ENCODE data around the gene CROCC. TPM values are rescaled to one million over a fixed set of nuclear protein-coding genes. Genes with fewer than 3 reads are reported as not detected.

The CROCC gene
- total RNA-seq, 1 donor from 2014 or later: 10.6 TPM

DNA sequence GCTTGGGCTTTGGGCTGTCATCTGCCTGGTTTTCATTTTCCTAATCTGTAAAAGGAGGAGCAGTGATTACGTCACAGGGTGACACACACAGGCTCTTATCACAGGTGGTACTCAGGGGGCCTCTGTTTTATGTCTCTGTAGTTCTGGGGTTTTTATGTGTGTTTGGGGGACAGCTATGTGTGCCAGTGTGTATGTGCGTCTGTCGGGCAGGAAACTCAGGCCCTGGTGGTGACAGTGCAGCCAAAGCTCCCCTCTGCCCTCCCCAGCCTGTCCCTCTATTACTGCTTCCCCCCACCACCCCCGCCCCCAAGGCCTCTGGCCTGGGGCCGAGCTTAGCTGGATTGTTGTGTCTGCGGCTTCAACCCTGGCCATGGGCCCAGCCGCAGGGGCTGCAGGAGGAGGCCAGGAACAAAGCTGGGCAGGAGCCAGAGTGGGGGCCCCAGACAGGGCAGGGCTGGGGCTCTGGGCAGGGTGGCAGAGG lies 45.4 kb downstream of the CROCC start:
- peak; percentile 22 for DNase-seq (ENCODE audit: low read depth)

DNA sequence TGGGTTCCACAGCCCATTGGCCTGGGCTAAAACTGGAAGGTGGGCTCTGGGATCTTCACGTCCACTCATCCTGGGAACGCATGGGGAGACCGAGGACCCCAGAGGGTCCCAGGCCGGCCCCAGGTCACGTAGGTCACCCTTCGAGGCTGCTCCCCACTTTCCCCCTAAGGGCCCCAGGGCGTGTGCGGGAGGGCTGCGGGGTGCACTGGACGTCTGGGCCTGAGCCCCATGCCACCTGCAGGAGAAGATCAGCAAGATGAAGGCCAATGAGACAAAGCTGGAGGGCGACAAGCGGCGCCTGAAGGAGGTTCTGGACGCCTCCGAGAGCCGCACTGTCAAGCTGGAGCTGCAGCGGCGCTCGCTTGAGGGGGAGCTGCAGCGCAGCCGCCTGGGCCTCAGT lies 46.2 kb downstream of the CROCC start:
- no peak for DNase-seq (ENCODE audit: low read depth)

DNA sequence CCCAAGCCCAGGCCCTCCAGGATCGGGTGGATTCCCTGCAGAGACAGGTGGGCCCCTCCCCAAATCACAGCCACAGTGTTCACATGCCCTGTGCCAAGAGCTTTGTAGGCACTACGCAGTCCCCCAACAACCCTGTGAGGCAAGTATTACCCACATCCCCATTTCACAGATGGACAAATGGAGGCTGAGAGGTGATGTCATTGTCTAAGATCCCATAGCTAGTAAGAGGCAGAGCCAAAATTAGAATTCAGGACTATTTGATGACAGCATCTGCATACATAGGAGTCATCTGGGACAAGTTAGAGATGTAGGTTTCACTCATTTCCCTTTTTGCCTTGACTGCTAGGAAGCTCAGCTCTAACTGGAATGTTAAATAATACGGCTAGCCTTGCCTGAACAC lies 46.6 kb downstream of the CROCC start:
- DNase-seq (ENCODE audit: low read depth): no peak

DNA sequence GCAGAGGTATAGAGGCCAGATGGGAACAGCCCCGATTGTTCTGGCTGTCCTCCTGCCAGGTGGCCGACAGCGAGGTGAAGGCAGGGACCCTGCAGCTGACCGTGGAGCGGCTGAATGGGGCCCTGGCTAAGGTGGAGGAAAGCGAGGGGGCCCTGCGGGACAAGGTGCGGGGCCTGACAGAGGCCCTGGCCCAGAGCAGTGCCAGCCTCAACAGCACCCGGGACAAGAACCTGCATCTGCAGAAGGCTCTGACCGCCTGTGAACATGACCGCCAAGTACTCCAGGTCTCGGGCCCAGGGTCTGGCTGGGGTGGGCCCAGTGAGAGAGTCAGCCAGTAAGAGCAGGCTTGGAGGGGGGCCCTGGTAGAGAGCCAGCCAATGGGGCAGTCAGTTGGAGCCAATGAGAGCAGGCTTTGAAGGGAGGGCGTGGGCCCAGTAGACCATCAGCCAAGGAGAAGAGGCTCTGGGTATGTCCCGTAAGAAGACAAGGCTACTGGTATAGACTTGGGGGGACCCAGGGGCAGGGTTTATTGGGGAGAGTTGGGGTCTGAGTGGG lies 47.4 kb downstream of the CROCC start:
- DNase-seq (ENCODE audit: low read depth): no peak

DNA sequence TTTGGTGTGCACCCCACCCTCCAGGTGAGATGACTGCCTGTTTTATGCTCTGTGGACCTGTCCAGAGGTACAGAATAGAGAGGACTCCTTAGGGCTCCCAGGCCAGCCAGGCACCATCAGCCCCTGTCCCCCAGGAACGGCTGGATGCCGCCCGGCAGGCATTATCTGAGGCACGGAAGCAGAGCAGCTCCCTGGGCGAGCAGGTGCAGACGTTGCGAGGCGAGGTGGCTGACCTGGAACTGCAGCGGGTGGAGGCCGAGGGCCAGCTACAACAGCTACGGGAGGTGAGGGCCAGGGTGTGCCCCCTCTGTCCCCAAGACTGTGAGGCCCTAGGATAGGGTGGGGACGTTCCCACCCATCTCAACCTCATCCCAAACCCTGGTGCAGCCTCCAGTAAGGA lies 47.9 kb downstream of the CROCC start:
- DNase-seq (ENCODE audit: low read depth): no peak

DNA sequence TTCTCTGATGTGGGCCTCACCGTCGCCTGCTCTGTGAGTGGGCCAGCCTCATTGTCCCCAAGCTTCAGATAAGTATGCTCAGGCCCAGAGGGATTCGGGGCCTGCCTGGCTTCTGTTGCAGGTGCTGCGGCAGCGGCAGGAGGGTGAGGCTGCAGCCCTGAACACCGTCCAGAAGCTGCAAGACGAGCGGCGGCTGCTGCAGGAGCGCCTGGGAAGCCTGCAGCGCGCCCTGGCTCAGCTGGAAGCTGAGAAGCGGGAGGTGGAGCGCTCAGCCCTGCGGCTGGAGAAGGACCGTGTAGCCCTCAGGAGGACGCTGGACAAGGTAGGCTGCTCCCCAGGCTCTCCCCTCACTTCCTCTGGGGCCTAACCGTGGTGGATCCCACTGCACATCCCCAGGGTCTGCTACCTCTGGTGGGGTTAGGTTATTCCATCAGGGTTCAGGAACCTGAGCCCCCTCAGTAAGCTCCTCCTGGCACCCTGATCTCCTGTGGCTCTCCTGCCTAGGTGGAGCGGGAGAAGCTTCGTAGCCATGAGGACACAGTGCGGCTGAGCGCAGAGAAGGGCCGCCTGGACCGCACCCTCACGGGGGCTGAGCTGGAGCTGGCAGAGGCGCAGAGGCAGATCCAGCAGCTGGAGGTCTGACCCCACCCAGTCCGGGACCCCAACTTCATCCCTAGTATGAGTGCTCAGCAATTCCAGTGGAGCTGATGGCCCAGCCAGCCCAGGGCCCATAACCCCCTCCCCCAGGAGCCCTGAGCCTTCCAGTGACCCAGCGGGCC lies 48.6 kb downstream of the CROCC start:
- no peak for DNase-seq (ENCODE audit: low read depth)

DNA sequence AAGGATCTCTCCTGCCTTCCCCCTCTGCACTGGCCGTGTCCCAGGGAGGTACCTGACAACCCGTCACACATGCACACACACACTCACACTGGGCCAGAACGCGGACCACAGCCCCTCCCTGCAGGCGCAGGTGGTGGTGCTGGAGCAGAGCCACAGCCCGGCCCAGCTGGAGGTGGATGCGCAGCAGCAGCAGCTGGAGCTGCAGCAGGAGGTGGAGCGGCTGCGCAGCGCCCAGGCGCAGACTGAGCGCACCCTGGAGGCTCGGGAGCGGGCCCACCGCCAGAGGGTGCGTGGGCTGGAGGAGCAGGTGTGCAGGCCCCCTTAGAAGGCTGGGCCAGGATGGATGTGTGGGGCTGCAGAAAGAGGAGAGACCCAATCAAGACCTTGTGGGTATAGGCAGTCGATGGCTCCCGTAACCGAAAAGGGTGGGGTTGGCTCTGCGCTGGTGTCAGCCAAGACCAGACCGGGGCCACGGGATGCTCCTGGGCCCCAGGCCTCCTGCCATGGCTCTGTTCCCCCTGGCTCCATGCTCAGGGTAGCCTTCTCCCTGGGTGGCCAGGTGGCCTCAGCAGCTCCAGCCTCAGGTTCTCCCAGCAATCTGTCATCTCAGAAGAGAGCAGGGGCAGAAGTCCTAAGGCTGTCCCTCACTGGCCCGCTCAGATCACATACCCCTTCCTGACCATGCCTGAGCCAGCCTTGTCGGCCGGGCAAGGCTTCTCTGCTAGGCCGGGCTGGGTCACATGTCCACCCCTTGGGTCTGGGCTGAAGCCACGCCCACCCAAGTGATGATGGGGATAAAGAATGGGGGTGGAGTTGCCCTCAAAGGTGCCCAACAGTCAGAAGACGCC lies 49.8 kb downstream of the CROCC start:
- DNase-seq (ENCODE audit: low read depth): no peak

DNA sequence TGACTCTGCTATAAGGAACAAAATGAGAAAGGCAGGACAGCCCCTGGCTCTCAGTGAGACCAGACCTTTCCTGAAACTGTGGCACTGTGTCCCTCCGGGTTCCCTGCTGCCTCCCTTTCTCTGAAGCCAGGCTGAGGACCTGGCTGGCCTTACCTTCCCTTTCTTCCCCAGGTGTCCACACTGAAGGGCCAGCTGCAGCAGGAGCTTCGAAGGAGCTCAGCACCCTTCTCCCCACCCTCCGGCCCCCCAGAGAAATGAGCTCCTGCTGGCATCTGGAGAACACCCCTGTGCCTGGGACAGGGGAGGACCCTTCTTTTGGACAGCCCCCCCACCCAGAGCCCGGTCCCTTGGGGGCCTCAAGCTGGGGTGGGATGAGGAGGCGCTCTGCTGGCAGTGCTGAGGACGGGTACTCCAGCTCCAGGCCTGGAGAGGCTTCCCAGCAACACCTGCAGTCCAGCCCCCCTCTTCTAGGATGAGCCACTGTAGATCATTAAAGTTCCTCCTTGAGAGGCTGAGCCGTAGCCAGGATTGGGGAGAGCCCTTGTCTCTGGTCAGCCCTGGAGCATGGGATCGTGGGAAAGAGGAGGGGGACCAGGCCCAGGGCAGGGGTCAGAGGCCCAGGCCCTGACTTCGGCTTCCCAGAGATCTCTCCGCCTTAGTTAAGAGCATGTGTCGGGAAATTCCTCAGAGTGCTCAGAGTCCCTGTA lies 50.6 kb downstream of the CROCC start:
- DNase-seq (ENCODE audit: low read depth): no peak

DNA sequence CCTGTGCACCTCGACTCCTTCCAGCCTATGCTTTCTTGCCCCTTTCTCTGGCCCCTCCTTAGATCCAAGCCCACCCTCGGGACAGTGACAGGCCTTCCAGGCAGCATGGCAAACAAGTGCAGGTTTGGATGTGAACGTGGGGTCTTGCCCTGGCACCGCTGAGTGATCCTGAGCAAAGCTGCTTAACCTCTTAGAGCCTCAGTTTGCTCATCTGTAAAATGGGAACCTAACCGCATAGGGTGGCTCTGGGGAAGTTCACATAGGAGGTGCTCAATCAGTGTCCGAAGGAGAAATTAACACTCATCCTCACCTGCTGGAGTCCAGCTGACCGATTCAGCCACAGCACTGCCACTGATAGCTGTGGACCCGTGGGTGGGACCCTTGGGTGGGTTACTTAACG lies 51.5 kb downstream of the CROCC start:
- DNase-seq (ENCODE audit: low read depth): no peak

DNA sequence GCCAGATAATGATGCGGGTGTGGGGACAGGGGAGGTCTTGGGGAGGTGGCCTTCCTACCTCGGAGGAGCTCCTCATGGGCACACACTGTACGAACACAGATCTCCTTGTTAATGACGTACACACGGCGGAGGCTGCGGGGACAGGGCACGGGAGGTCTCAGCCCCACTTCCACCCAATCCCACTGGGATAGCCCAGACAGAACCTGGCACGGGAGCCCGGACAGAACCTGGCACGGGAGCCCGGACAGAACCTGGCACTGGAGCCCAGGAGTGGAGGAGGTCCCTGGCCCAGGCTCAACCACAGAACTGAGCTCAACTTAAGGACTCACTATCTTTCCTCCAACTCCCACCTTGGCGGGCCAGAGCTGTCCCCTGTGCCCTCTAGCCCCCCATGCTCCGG lies 53.5 kb downstream of the CROCC start:
- no peak for DNase-seq (ENCODE audit: low read depth)

DNA sequence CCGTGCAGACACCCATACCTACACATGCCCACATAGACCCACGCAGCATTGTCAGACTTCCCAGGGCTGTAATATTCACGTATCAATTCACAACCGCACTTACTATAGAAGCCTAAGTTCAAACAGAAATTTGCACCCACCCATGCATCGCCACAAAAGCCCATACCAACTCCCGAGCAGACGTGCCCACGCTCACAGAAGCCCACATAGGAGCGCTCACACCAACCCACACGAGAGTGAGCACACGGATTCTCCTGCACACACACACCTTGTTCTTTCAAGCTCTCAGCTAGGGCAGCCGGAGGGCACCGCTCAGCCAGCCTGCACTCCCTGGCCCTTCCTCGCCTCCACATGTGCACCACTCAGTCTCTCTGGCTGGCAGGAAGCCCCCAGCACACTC lies 54.1 kb downstream of the CROCC start:
- no peak for DNase-seq (ENCODE audit: low read depth)

DNA sequence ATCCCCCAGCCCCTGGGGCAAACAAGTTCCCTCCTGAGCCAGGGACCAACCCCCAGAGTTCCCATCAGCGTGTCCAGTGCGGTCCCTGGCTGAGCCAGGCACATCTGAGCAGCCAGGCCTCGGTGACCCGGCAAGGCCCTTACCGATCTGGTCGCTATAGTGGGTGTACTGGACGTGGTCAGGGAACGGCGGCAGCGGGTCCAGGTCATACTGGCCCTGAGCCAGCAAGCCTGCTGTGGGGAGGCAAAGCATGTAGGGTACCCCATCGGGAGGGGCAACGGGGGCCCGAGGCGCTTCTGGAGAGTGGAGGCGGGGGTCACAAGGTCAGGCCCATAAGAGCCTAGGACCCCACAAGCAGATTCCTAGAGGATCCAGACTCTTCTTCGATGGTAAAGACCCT lies 55.2 kb downstream of the CROCC start:
- DNase-seq (ENCODE audit: low read depth): no peak

DNA sequence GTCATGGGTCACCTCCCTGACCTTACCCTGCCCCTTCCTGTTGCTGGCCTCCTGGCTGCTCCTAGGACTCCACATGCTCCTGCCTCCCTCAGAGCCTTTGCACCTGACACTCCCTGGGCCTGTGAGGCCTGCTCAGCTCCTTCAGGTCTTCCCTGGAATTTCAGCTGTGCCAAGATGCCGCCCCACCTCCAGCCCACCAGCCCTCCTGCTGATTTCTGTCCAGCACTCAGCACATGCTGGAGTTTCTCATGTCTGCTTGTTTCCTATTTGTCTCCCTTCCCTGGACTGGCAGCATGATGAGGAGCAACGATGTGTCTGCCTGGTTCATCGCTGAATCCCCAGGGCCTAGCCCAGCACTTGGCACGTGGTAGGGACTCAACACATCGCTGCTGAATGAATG lies 55.6 kb downstream of the CROCC start:
- no peak for DNase-seq (ENCODE audit: low read depth)

DNA sequence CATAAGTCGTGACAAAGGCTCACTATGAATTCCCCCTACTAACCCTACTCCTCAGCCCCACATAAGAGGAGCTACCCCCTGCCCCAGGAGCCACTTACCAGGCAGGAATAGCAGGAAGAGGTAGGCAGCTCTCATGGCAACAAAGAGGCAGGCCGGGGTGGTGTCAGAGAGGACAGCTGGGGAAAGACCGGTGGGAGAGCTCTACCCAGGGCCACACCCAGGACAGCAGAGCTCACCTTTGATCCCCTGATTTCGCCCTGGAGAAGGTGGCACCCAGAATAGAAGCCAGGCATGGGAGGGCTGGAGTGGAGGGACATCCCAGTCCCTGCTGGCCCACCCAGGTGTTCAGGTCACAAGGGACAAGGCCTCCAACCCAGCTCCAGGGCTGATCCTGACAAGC lies 56.4 kb downstream of the CROCC start:
- no peak for DNase-seq (ENCODE audit: low read depth)

DNA sequence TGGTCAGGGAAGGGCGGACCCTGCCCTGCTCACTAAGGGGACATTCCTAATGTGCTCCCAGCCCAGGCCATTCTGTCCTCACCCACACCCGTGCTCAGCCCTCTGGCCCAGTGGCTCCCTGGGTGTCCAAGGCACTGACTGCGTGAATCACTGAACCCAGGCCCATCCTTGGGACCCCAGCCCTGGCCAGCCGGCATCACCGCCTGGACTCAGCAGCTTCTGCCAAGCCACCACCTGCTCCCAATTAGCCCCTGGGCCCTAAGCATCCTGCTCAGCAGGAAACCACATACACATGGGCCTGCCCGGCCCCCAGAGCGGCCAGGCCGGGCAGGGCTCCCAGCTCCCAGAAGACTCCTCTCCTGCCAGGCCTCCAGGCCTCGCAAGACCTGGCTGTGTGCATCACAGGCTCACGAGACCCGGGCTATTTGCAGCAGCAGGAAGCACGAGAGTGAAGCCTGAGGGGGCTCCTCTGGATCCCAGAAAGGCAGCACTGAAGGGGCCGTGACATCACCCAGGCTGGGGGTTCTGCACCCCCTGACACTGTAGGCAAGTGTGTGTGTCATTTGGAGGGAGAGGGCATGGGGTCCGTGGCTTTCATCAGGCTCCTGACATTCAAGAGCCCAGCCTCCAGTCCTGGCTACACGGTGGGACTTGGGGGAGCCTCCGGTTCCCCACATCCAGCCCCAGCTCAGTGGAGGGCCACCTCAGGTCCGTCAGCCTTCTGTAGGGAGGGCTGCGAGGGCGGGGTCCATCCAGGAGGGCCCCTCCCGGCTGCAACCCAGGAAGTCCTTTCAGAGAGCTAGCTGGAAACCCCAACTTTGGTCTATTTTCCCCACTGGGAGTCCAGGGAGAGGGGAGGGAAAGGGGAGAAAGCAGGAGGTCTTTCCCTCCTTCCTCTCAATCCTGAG lies 57.1 kb downstream of the CROCC start:
- DNase-seq (ENCODE audit: low read depth): no peak

DNA sequence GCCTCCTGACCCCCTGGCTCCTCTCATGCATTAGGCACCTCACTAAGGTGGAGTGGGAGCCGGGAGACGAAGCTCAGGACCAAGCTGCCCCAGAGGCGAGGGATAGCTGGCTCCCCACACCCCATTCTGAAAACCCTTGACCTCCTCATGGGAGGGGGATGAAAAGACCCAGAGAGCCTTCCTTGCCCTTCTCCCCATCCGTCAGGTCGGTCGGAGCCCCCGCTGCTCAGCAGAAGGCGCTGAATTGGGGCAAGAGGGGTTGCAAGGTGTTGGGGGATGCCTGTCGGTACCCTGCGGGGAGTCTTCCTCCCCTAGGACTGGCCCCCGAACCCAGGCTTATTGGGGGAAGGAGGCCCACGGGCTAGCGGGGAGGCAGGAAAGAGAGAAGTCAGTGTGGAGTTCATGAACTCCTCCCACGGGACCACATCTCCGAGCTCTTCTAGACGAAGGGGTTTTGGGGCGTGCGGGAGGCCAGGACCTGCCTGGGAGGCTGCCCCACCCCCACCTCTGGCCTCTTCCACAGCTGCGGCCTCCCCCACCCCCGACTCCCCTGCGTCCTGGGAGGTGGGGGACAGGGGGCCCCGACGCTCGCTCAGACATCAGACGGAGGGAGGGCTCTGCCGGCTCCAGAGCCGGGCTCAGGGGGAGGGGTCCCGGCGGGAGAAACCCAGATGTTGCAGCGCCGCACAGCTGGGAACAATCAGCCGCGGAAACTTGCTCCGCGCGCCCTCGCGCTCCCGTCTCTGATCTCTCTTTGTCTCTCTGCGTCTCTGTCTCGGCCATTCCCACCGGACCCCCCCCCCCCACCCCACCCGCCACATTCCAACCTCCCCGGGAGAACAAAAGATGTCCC lies 58.0 kb downstream of the CROCC start:
- no peak for DNase-seq (ENCODE audit: low read depth)

DNA sequence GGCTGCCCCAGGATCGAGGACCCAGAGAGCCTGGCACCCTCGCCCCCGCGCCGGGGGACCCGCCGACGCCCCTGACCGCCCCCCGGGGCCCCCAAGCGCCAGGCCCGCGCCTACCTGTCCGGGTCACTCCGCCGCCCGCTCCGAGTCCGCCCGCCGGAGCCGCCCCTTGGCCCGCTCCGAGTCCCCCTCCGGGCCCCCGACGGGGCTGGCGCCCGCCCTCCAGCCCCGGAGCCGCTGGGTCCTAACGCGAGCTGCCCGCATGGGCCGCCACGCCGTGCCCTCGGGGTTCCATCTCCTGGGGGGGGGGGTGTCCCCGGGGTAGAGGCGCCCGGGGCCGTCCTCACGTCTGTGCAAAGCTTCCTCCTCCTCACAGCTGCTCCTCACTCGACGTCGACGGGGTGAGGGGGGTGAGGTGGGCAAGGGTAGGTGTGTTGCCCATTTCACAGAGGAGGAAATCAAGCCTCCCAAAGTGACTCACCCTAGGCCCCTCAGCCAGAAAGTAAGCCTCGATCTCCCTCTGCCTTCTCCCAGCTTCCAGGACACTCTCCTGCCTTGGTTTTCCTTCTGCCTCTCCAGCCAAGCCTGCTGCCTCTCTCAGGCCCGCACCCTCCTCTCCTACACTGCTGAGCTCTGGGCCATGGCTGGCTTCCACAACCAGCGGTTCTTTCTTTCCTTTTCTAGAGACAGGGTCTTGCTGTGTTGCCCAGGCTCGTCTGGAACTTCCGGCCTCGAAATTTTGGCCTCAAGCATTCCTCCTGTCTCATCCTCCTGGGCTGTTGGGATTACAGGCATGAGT lies 58.9 kb downstream of the CROCC start, which contains the start of gene MFAP2:
Gene MFAP2, minus strand, starts transcription at position 148 of the 796 bp plus-strand sequence. CDS start 2,347 bp downstream, outside the sequence.
- DNase-seq (ENCODE audit: low read depth): no peak

DNA sequence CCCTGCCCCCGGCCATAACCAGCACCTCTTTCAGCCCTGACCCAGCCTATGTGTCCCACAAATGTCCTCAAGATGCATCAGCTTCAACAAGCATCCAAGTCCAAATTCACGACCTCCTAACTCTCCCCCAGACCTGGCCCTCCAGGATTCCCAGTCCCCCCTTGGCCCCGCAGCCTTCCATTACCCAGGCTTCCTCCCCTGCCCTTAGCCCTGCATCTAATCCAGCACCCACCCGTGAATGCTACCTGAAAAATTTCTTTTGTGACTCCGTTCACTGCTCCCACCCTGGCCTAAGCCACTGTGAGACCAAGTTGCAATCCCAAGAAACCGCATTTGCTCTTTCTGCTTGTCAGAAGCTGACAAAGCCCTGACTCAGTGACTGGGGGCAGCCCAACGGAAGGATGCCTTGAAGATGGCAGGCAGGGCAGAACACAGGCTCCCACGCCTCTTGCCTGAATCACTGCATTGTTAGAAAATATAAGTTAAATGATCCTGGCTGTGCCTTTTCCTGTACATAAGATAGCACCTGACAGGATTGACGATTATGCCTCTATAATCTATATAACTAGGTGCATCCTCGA lies 59.6 kb downstream of the CROCC start:
- peak; percentile 47 for DNase-seq (ENCODE audit: low read depth)

Measured in myocyte (in vitro differentiated cells).